HepG2 (cell line): ENCODE data around the gene IPPK. TPM values are rescaled to one million over a fixed set of nuclear protein-coding genes. Genes with fewer than 3 reads are reported as not detected.
"Not testable (repeated sequence)": the region's sequence is repeated elsewhere in the genome, so short reads cannot be mapped to it uniquely, and the experiment has no call there.

Source experiments
- ATAC-seq: fragments of 200-7000 bp; cut with Tn5 transposase; 3 replicates; pipeline ENCODE4 v1.9.1; 2020; ENCODE audit warnings: mild to moderate bottlenecking, moderate library complexity
- BruUV-seq: library from RNA; stranded (reverse); fragments of 400-500 nt; replicated peaks from 2 replicates; lab custom pipeline; 2021; lab: Mats Ljungman, UMichigan
- CTCF ChIA-PET: fragments of 300-600 bp; formaldehyde crosslinking; extraction: SDS; loops from one replicate; lab custom pipeline; 2021; ENCODE audit warnings: low total read pairs, inconsistent platforms, low intra/inter-chr PET ratio; lab: Yijun Ruan, JAX
- POLR2A ChIA-PET: fragments of 350-600 bp; sonication (Branson Sonifier 250); formaldehyde crosslinking; loops from one replicate; lab custom pipeline; 2020; ENCODE audit warnings: antibody characterized with exemption, inconsistent platforms; lab: Yijun Ruan, JAX
- DNase-seq: peaks from one replicate; pipeline ENCODE4 v3.0.0-alpha.2; 2015; ENCODE audit warnings: low spot score
- FAIRE-seq: peaks from 3 replicates; lab custom pipeline; 2011; peaks lifted over from hg19 to GRCh38; lab: Jason Lieb, UNC
- H2AFZ ChIP-seq: one replicate; pipeline ENCODE4 v1.6.1; 2011; ENCODE audit warnings: low read length, inconsistent platforms
- H3K27ac ChIP-seq: fragments of 300-600 bp; 3 replicates; pipeline ENCODE4 v1.8.0; 2011; ENCODE audit warnings: mixed run types, mild to moderate bottlenecking, mixed read lengths, low read length, inconsistent platforms; ENCODE audit not compliant: insufficient read depth; ENCODE audit errors: extremely low read length
- H3K27me3 ChIP-seq, 2 experiments: fragments of 200-600 bp in 1 of 2; 2 replicates in 1 of 2; 3 replicates in 1 of 2; pipeline versions ENCODE4 v1.6.0 to v1.8.0; 2011; ENCODE audit warnings: low read length in 2 of 2, mild to moderate bottlenecking in 2 of 2, moderate library complexity in 2 of 2, inconsistent platforms in 1 of 2; ENCODE audit not compliant: insufficient read depth in 2 of 2, control insufficient read depth in 1 of 2
- H3K36me3 ChIP-seq, 2 experiments: fragments of 200-600 bp in 1 of 2; replicated peaks in 1 of 2; 2 replicates in 1 of 2; 3 replicates in 1 of 2; pipeline versions ENCODE4 v1.5.1 to v1.8.0; 2011; ENCODE audit warnings: low read length in 2 of 2, inconsistent platforms in 1 of 2; ENCODE audit not compliant: insufficient read depth in 2 of 2, control insufficient read depth in 1 of 2
- H3K4me1 ChIP-seq: 2 replicates; pipeline ENCODE4 v1.5.1; 2012; ENCODE audit warnings: low read length, inconsistent platforms; ENCODE audit not compliant: insufficient read depth
- H3K4me2 ChIP-seq: 2 replicates; pipeline ENCODE4 v1.6.0; 2011; ENCODE audit warnings: low read depth, low read length, inconsistent platforms
- H3K4me3 ChIP-seq, 3 experiments: fragments of 200-600 bp in 1 of 3; sonication (generic), shearing (Covaris generic) in 1 of 3; replicated peaks in 1 of 3; 2 replicates each; pipeline ENCODE4 v1.5.1; 2011 to 2016; ENCODE audit warnings: low read length in 3 of 3, inconsistent platforms in 2 of 3, low read depth in 2 of 3, mild to moderate bottlenecking in 2 of 3, control low read depth in 1 of 3, mixed read lengths in 1 of 3; ENCODE audit not compliant: insufficient read depth in 1 of 3
- H3K79me2 ChIP-seq: one replicate; pipeline ENCODE4 v1.6.1; 2011; ENCODE audit warnings: low read length, inconsistent platforms; ENCODE audit not compliant: insufficient read depth
- H3K9ac ChIP-seq: 2 replicates; pipeline ENCODE4 v1.6.0; 2011; ENCODE audit warnings: mild to moderate bottlenecking, low read depth, low read length, inconsistent platforms; ENCODE audit not compliant: insufficient read depth
- H3K9me3 ChIP-seq: 2 replicates; pipeline ENCODE4 v1.5.1; 2012; ENCODE audit warnings: mild to moderate bottlenecking, low read length
- H4K20me1 ChIP-seq: 2 replicates; pipeline ENCODE4 v1.6.0; 2011; ENCODE audit warnings: inconsistent platforms, mild to moderate bottlenecking, low read length, moderate library complexity; ENCODE audit not compliant: insufficient read depth
- FOXK1 ChIP-seq: sonication (generic); formaldehyde crosslinking; IDR thresholded peaks from 2 replicates; pipeline ENCODE4 v1.4.0; 2020; ENCODE audit warnings: low read depth, missing genetic modification reagents, borderline replicate concordance
- FOXP1 ChIP-seq, 2 experiments: fragments of 450-650 bp in 1 of 2; IDR thresholded peaks; 2 replicates each; pipeline ENCODE4 v1.6.1; 2017 to 2018; ENCODE audit warnings: antibody characterized with exemption in 1 of 2
- GATAD2A ChIP-seq: IDR thresholded peaks from 2 replicates; pipeline ENCODE4 v1.6.1; 2016
- POGZ ChIP-seq: sonication (generic); formaldehyde crosslinking; IDR thresholded peaks from 2 replicates; pipeline ENCODE4 v1.4.0; 2020; ENCODE audit warnings: mild to moderate bottlenecking, missing genetic modification reagents
- RARA ChIP-seq: IDR thresholded peaks from 2 replicates; pipeline ENCODE4 v1.6.1; 2016; ENCODE audit warnings: missing genetic modification reagents, missing compliant biosample characterization
- SALL1 ChIP-seq: sonication (generic); formaldehyde crosslinking; IDR thresholded peaks from 2 replicates; pipeline ENCODE4 v1.8.0; 2022; ENCODE audit warnings: mild to moderate bottlenecking, missing genetic modification reagents
- ZNF644 ChIP-seq: IDR thresholded peaks from 2 replicates; pipeline ENCODE4 v1.6.1; 2016; ENCODE audit warnings: low read depth
- WGBS: methylation state at CpG from one replicate; pipeline ENCODE4 v1.1.6; 2017; ENCODE audit warnings: low lambda C conversion rate; 5-methylcytosine and 5-hydroxymethylcytosine counted together
- in situ Hi-C: cut with HindIII; loops from 2 replicates; pipeline ENCODE4 v1.10.0; 2017; ENCODE audit warnings: low pct_unique_long_range_greater_than_20kb; ENCODE audit not compliant: extremely low pct_ligation_motif_present
- intact Hi-C: fragments of 100-400 bp; cut with micrococcal nuclease; formaldehyde crosslinking; loops from one replicate; pipeline ENCODE4 v1.10.0; 2022; ENCODE audit not compliant: unreplicated experiment
- polyA plus RNA-seq, 8 experiments: library from polyadenylated mRNA; depleted of rRNA in 3 of 8; stranded (reverse) in 7 of 8; unstranded in 1 of 8; fragments of >200 nt; fragmentation: Illumina TruSeq in 4 of 8; extraction: Trizol in 4 of 8; gene quantifications; 2 replicates each; pipeline versions ENCODE4 v1.2.1 to v1.2.3, GENCODE V29; 2011 to 2016; ENCODE audit warnings: low read depth in 4 of 8, missing spikeins in 1 of 8, mixed read lengths in 1 of 8; ENCODE audit not compliant: insufficient read depth in 1 of 8
- total RNA-seq, 5 experiments: library from RNA; depleted of rRNA; stranded (reverse); fragments of >200 nt; fragmentation: Illumina TruSeq; extraction: Trizol; gene quantifications; 2 replicates each; pipeline ENCODE4 v1.2.3, GENCODE V29; 2016; ENCODE audit warnings: low read depth in 1 of 5
- TF ChIP-seq, protein P1 (sequence below): sonication (generic); formaldehyde crosslinking; IDR thresholded peaks from 2 replicates; pipeline ENCODE4 v1.5.0; 2020; ENCODE audit warnings: mild to moderate bottlenecking, missing genetic modification reagents

The IPPK gene
- total and polyA plus RNA-seq, 2 of the 13 experiments (the other 11 are each of a cell fraction or from before 2014, with no cell fraction given) = 9.9 to 14.1 TPM

- WGBS = 94% methylated on average over 1 of the region's 1 CpG
- BruUV-seq; H2AFZ ChIP-seq; ATAC-seq; DNase-seq; FAIRE-seq; H3K9me3 ChIP-seq; in situ Hi-C loops; H3K4me2 ChIP-seq; CTCF ChIA-PET; POLR2A ChIA-PET; TF ChIP-seq FOXP1 (IDR thresholded peaks at IDR 0.05): not testable (repeated sequence)
- peaks cover 29% of the 10 kb centered on the region for H3K4me1 ChIP-seq
- peak; percentile 61; the same call in 1 of the 2 replicates for TF ChIP-seq RARA
- TF ChIP-seq, protein P1, sequence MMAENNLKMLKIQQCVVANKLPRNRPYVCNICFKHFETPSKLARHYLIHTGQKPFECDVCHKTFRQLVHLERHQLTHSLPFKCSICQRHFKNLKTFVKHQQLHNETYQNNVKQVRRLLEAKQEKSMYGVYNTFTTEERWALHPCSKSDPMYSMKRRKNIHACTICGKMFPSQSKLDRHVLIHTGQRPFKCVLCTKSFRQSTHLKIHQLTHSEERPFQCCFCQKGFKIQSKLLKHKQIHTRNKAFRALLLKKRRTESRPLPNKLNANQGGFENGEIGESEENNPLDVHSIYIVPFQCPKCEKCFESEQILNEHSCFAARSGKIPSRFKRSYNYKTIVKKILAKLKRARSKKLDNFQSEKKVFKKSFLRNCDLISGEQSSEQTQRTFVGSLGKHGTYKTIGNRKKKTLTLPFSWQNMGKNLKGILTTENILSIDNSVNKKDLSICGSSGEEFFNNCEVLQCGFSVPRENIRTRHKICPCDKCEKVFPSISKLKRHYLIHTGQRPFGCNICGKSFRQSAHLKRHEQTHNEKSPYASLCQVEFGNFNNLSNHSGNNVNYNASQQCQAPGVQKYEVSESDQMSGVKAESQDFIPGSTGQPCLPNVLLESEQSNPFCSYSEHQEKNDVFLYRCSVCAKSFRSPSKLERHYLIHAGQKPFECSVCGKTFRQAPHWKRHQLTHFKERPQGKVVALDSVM (CRISPR knock-in tag) = peak; percentile 86
- TF ChIP-seq SALL1 (CRISPR knock-in tag) = 0 out of 2 replicates have a peak, but pooled peaks have one; percentile 5
- 0 out of 2 replicates have a peak, but pooled peaks have one; percentile 30 for TF ChIP-seq ZNF644 (CRISPR knock-in tag)
- peak; percentile 61; the same call in 1 of the 2 replicates for TF ChIP-seq FOXP1 (CRISPR knock-in tag; IDR thresholded peaks at IDR 0.05)
- peak; percentile 26; the same call in 1 of the 2 replicates for TF ChIP-seq FOXK1 (CRISPR knock-in tag)
- TF ChIP-seq GATAD2A (CRISPR knock-in tag) = 0 out of 2 replicates have a peak, but pooled peaks have one; percentile 16
- TF ChIP-seq POGZ = peak; percentile 28; the same call in 1 of the 2 replicates
- TF ChIP-seq, all 625 proteins: peak for 8; not testable (repeated sequence) for 617
- H3K27me3 ChIP-seq, H3K27ac ChIP-seq, H3K79me2 ChIP-seq, H4K20me1 ChIP-seq, H3K9ac ChIP-seq, H3K36me3 ChIP-seq, intact Hi-C loops, H3K4me3 ChIP-seq: not testable (repeated sequence)
Observed at GRCh38 chr9:92595075-92595474, 74.9 kb downstream of the IPPK start.
